ENCODE data around the gene LAP3. TPM values are rescaled to one million over a fixed set of nuclear protein-coding genes. Genes with fewer than 3 reads are reported as not detected.
A peak's percentile ranks its signal among the peaks of the same experiment; 100 is the strongest.

Gene LAP3
- total and polyA plus RNA-seq, 10 donors, result 47.0 to 135 (median 96.0) TPM

DNA sequence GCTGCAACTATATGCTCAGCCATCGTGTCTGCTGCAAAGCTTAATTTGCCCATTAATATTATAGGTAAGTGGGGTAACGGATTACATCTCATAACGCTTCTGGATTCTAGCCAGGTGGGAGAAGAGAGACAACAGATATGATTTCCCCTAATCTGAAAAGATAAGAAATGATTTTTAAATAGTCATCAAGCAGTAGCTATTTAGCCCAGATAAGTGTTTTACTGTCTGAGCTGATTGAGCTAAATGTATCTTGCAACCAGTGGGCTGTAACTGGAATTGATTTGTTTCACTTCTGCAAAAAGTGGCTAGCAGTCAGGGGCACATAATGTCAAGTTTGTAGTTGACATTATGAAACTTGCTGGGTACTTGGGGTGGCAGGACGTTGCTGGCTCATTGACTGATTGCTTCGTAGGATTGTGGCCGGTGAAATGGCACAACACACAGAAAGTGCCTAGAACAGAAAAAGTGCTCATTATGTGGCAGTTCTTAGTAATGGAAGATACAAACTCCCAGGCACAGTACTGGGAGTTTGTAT lies 18.5 kb downstream of the LAP3 start:
- 52 to 67% (median 59%) methylated on average over 6 of the region's 6 CpGs for WGBS, 5 donors
- intact Hi-C loops (cut with DNase I; ENCODE audit: low total_unique reads), result no loop called here
- no peaks in the 10 kb centered on the region for H3K9me3 ChIP-seq
- peaks cover 0 to 53% (median 31%) of the 10 kb centered on the region in 6 donors for H3K4me1 ChIP-seq
- no peak for TF ChIP-seq POLR2A (IDR thresholded peaks at IDR 0.05)
- peak in 1 of 3 donors; percentile 52 for TF ChIP-seq POLR2AphosphoS5 (IDR thresholded peaks at IDR 0.05)
- no peaks in the 10 kb centered on the region for H3K27me3 ChIP-seq (replicated peaks in 1 of 7)
- H3K27ac ChIP-seq, result peak overlapping the region in 3 of 8 donors; percentile 36 to 63 (median 55)
- no peak overlapping the region for H3K4me3 ChIP-seq
- H3K36me3 ChIP-seq, result peaks cover 0 to 100% (median 81%) of the 10 kb centered on the region in 6 donors
- DNase-seq, result no peak

DNA sequence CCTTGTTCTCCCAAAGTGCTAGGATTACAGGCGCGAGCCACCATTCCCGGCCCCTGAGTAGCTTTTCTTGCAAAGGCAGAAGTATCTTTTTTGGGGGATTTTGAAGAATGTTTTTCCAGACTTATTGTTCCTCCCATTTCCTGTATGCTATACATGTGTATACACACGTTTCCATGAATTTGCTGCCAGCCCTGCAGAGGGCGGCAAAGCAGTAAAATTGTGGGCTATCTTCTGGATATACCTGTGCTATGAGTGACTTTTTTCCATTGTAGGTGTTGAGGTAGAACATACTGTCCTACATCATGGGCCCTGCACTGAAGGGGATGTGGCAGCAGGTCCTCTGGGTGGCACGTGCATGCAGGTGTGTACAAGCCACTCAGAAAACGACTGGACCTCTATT lies 20.5 kb downstream of the LAP3 start:
- peaks cover 0 to 100% (median 78%) of the 10 kb centered on the region in 6 donors for H3K36me3 ChIP-seq
- no peak overlapping the region for H3K4me3 ChIP-seq
- DNase-seq, result no peak
- peaks cover 0 to 40% (median 26%) of the 10 kb centered on the region in 6 donors for H3K4me1 ChIP-seq
- intact Hi-C loops (cut with DNase I; ENCODE audit: low total_unique reads), result no loop called here
- no peaks in the 10 kb centered on the region for H3K9me3 ChIP-seq
- H3K27ac ChIP-seq, result no peak overlapping the region
- WGBS, 5 donors, result 77 to 85% (median 83%) methylated on average over 7 of the region's 7 CpGs
- TF ChIP-seq POLR2AphosphoS5 (IDR thresholded peaks at IDR 0.05), result peak in 1 of 3 donors; percentile 1
- TF ChIP-seq, protein P1, sequence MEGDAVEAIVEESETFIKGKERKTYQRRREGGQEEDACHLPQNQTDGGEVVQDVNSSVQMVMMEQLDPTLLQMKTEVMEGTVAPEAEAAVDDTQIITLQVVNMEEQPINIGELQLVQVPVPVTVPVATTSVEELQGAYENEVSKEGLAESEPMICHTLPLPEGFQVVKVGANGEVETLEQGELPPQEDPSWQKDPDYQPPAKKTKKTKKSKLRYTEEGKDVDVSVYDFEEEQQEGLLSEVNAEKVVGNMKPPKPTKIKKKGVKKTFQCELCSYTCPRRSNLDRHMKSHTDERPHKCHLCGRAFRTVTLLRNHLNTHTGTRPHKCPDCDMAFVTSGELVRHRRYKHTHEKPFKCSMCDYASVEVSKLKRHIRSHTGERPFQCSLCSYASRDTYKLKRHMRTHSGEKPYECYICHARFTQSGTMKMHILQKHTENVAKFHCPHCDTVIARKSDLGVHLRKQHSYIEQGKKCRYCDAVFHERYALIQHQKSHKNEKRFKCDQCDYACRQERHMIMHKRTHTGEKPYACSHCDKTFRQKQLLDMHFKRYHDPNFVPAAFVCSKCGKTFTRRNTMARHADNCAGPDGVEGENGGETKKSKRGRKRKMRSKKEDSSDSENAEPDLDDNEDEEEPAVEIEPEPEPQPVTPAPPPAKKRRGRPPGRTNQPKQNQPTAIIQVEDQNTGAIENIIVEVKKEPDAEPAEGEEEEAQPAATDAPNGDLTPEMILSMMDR (IDR thresholded peaks at IDR 0.05 in 8 of 11, conservative IDR thresholded peaks at IDR 0.05 in 3 of 11), result no peak
- TF ChIP-seq POLR2A (IDR thresholded peaks at IDR 0.05), result no peak
- H3K27me3 ChIP-seq (replicated peaks in 1 of 7), result no peaks in the 10 kb centered on the region

- Histone ChIP-seq H3K36me3 (peaks cover 0 to 100% (median 73%) of the 10 kb centered on the region in 6 donors), H3K27me3 (replicated peaks in 1 of 7) (no peaks in the 10 kb centered on the region), H3K9me3 (no peaks in the 10 kb centered on the region), H3K27ac (no peak overlapping the region), H3K4me3 (no peak overlapping the region), H3K4me1 (peaks cover 0 to 21% (median 13%) of the 10 kb centered on the region in 6 donors)
- intact Hi-C loops (cut with DNase I; ENCODE audit: low total_unique reads), result no loop called here
- WGBS, 5 donors, result 57 to 100% (median 95%) methylated on average over 1 of the region's 1 CpG
- TF ChIP-seq POLR2AphosphoS5 (IDR thresholded peaks at IDR 0.05) (no peak), POLR2A (IDR thresholded peaks at IDR 0.05) (no peak)
- TF ChIP-seq, protein P1 (IDR thresholded peaks at IDR 0.05 in 8 of 11, conservative IDR thresholded peaks at IDR 0.05 in 3 of 11), result no peak
- DNase-seq, result no peak
Observed at GRCh38 chr4:17599826-17600225, 22.8 kb downstream of the LAP3 start.

GRCh38 chr4:17605236-17605635 lies 28.2 kb downstream of the LAP3 start:
- H3K9me3 ChIP-seq, result no peaks in the 10 kb centered on the region
- TF ChIP-seq POLR2AphosphoS5 (IDR thresholded peaks at IDR 0.05), result no peak
- TF ChIP-seq POLR2A (IDR thresholded peaks at IDR 0.05), result no peak
- TF ChIP-seq, protein P1 (IDR thresholded peaks at IDR 0.05 in 8 of 11, conservative IDR thresholded peaks at IDR 0.05 in 3 of 11), result no peak
- WGBS, 5 donors, result 69 to 97% (median 87%) methylated on average over 3 of the region's 3 CpGs
- no peaks in the 10 kb centered on the region for H3K27me3 ChIP-seq (replicated peaks in 1 of 7)
- H3K4me3 ChIP-seq, result no peak overlapping the region
- intact Hi-C loops (cut with DNase I; ENCODE audit: low total_unique reads), result no loop called here
- no peak for DNase-seq
- no peak overlapping the region for H3K27ac ChIP-seq
- H3K4me1 ChIP-seq, result no peaks in the 10 kb centered on the region
- H3K36me3 ChIP-seq, result peaks cover 0 to 93% (median 65%) of the 10 kb centered on the region in 6 donors

All from spleen (tissue), 11 donors.